ENCODE data around the gene AGAP3. TPM values are rescaled to one million over a fixed set of nuclear protein-coding genes. Genes with fewer than 3 reads are reported as not detected.

AGAP3 gene
- total and polyA plus RNA-seq, 4 donors: 45.7 to 247 (median 134) TPM

DNA sequence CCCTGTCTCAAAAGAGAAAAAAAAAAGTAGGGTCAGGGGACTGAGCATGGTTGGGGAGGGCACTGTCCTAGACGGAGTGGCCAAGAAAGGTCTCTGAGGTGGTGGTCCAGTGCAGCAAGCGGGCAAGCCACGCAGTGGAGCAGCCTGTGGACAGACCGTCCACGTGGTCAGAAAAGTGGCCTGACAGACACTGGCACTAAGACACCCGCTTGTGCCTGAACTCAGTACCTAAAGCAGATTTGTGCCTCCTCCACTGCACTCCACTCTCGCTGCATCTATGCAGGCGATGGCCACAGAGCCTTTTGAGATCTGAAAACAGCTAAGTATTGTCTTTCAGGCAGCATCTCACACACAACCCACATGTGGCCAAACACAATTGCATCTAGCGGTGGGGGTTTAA lies 92.0 kb downstream of the AGAP3 start:
- no peaks in the 10 kb centered on the region for H3K36me3 ChIP-seq (ENCODE audit: control insufficient read depth, insufficient read depth, low read length)
- DNase-seq (ENCODE audit: low read depth in 4 of 6, low spot score in 6 of 6): no peak
- H3K4me3 ChIP-seq (ENCODE audit: low read depth, low read length): no peak overlapping the region
- WGBS (ENCODE audit: insufficient coverage): 79% methylated on average over 9 of the region's 9 CpGs
- no peak overlapping the region for H3K27ac ChIP-seq (ENCODE audit: low read depth, low read length)
- peaks cover 12% of the 10 kb centered on the region for H3K4me1 ChIP-seq (ENCODE audit: control insufficient read depth, insufficient read depth, low read length)
- no peaks in the 10 kb centered on the region for H3K9me3 ChIP-seq (ENCODE audit: control insufficient read depth, insufficient read depth, low read length)
- H3K27me3 ChIP-seq (ENCODE audit: control insufficient read depth, insufficient read depth, low read length): peaks cover 13% of the 10 kb centered on the region

DNA sequence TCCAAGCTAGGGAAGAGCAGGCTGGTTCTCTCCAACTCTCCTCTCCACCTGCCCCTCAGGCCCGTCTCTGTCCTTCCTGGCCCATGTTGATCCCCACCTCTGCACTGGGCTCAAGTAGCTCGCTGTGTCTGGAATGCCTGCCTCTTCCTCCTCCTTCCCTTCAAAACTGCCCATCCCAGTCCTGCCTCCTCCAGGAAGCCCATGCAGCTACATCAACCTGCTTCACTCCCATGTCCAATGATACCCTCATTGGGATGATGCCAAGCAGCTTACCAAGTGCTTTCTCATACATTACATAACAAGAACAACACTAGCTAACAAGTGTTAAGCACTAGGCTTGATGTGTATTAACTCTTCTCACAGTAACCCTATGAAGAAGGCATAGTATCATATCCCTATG lies 92.6 kb downstream of the AGAP3 start:
- DNase-seq (ENCODE audit: low read depth in 4 of 6, low spot score in 6 of 6): no peak
- H3K27me3 ChIP-seq (ENCODE audit: control insufficient read depth, insufficient read depth, low read length): peaks cover 12% of the 10 kb centered on the region
- no peaks in the 10 kb centered on the region for H3K36me3 ChIP-seq (ENCODE audit: control insufficient read depth, insufficient read depth, low read length)
- H3K4me3 ChIP-seq (ENCODE audit: low read depth, low read length): no peak overlapping the region
- no peaks in the 10 kb centered on the region for H3K9me3 ChIP-seq (ENCODE audit: control insufficient read depth, insufficient read depth, low read length)
- H3K27ac ChIP-seq (ENCODE audit: low read depth, low read length): no peak overlapping the region
- WGBS (ENCODE audit: insufficient coverage): 52% methylated on average over 2 of the region's 2 CpGs
- H3K4me1 ChIP-seq (ENCODE audit: control insufficient read depth, insufficient read depth, low read length): peaks cover 12% of the 10 kb centered on the region

DNA sequence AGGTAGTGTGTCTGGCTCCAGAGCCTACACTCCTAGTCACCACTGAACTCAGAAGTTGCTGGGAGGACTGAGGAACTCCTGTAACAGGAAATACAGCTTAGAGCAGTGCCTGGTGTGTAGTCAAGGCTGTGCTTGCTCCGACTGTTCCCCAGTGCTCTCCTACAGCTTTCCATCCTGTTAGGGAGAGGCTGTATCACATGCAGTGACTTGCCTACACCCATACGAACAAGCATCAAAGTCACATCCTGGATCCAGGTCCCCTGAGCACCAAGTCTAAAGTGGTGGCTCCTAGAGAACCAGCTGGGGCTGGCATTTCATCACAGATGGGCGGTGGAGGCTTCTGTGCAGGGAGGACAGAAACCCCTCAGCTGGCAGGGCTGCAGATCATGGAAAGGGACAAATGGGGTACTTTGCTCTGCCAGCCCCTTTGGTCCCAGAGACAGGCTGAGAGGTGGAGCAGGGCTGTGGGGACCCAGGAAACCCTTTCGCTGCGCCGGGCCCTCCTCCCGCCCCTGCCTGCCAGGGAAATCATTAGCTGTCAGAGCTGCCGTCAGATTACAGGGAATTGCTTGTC lies 93.1 kb downstream of the AGAP3 start:
- H3K27me3 ChIP-seq (ENCODE audit: control insufficient read depth, insufficient read depth, low read length): peaks cover 8% of the 10 kb centered on the region
- WGBS (ENCODE audit: insufficient coverage): 70% methylated on average over 1 of the region's 8 CpGs

DNA sequence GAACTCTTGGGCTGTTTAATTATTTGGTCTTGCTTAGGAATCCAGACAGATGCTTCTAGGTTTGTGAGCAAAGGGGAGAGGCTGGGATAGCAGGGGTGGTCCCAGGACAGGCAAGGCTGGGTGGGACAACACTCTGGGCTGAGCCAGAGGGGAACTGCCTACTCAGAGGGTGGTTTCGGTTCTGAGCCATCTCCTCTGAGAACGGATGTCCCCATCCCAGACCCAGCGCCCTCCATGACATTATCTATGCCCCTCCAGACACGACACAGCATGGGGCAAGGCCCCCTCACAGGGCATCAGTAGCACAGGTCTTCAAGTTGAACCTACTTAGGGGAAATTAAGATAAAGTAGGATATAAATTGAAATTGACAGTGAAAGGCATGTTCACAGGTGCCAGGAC lies 93.7 kb downstream of the AGAP3 start:
- Histone ChIP-seq H3K27me3 (ENCODE audit: control insufficient read depth, insufficient read depth, low read length) (peaks cover 4% of the 10 kb centered on the region), H3K27ac (ENCODE audit: low read depth, low read length) (no peak overlapping the region), H3K9me3 (ENCODE audit: control insufficient read depth, insufficient read depth, low read length) (no peaks in the 10 kb centered on the region), H3K36me3 (ENCODE audit: control insufficient read depth, insufficient read depth, low read length) (no peaks in the 10 kb centered on the region), H3K4me1 (ENCODE audit: control insufficient read depth, insufficient read depth, low read length) (peaks cover 12% of the 10 kb centered on the region), H3K4me3 (ENCODE audit: low read depth, low read length) (no peak overlapping the region)
- no peak for DNase-seq (ENCODE audit: low read depth in 4 of 6, low spot score in 6 of 6)
- WGBS (ENCODE audit: insufficient coverage): 91% methylated on average over 4 of the region's 4 CpGs

More for the DNA sequence above, 93.1 kb downstream of the AGAP3 start:
- DNase-seq (ENCODE audit: low read depth in 4 of 6, low spot score in 6 of 6): no peak
- Histone ChIP-seq H3K9me3 (ENCODE audit: control insufficient read depth, insufficient read depth, low read length) (no peaks in the 10 kb centered on the region), H3K4me1 (ENCODE audit: control insufficient read depth, insufficient read depth, low read length) (peaks cover 12% of the 10 kb centered on the region), H3K27ac (ENCODE audit: low read depth, low read length) (no peak overlapping the region), H3K36me3 (ENCODE audit: control insufficient read depth, insufficient read depth, low read length) (no peaks in the 10 kb centered on the region), H3K4me3 (ENCODE audit: low read depth, low read length) (no peak overlapping the region)

DNA sequence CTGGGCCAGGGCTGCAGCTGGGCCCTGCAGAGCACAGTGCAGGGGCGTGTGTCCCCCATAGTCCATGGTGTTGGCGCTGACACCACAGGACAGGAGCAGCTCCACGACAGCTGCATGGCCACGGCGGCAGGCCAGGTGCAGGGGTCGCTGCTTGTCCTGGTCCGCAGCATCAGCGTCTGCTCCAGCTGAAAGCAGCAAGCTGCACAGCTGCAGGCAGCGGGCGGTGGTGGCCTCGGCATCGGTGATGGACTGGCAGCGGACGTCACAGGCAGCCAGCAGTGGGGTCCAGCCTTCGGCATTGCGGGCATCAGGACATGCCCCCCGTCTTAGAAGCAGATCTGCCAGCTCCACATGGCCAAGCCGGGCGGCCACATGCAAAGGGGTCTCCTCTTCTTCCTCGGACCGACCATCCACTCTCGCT lies 94.7 kb downstream of the AGAP3 start:
- Histone ChIP-seq H3K27ac (ENCODE audit: low read depth, low read length) (no peak overlapping the region), H3K4me1 (ENCODE audit: control insufficient read depth, insufficient read depth, low read length) (peaks cover 12% of the 10 kb centered on the region), H3K36me3 (ENCODE audit: control insufficient read depth, insufficient read depth, low read length) (no peaks in the 10 kb centered on the region), H3K4me3 (ENCODE audit: low read depth, low read length) (no peak overlapping the region), H3K9me3 (ENCODE audit: control insufficient read depth, insufficient read depth, low read length) (no peaks in the 10 kb centered on the region), H3K27me3 (ENCODE audit: control insufficient read depth, insufficient read depth, low read length) (peaks cover 2% of the 10 kb centered on the region)
- 74% methylated on average over 20 of the region's 22 CpGs for WGBS (ENCODE audit: insufficient coverage)
- no peak for DNase-seq (ENCODE audit: low read depth in 4 of 6, low spot score in 6 of 6)

DNA sequence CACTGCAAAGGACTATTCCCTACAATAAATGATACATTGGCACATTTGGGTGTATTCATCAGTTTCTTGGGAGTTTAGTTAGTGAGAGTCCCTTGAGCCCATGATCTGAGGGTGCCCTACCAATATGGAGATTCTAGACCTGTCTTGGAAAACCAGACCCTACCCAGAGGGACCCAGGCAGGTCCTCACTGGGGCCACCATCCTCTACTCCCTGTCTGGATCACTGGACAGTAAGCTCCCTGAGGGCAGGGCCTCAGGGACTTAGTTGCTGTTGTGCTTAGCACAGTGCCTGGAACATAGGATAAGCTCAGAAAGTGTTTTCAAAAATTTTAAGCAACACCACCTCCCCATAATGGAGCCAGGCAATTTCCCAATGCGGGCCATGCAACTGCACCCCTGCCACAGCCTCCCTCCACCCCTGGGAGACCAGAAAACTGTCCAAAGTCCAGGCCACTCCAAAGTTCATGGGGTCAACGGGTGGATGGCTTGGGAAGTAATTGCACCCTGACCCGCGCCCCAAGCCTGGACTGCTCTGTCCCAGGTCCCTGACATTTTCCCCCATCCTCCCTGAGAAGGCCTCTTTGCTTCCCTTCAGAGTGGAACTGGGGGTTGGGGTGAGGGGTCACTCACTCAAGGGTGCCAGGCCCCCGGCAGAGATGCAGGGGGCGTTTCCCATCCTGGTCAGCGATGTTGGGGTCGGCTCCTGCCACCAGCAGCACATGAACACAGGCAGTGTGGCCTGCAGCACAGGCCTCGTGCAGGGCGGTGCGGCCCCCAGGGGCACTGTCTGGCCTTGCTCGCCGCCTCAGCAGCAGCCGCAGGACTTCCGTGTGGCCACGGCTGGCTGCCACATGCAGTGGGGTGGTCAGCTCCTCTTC lies 99.7 kb downstream of the AGAP3 start:
- no peaks in the 10 kb centered on the region for H3K27me3 ChIP-seq (ENCODE audit: control insufficient read depth, insufficient read depth, low read length)
- WGBS (ENCODE audit: insufficient coverage): 77% methylated on average over 10 of the region's 16 CpGs
- peaks cover 3% of the 10 kb centered on the region for H3K4me1 ChIP-seq (ENCODE audit: control insufficient read depth, insufficient read depth, low read length)
- no peak overlapping the region for H3K27ac ChIP-seq (ENCODE audit: low read depth, low read length)
- no peak overlapping the region for H3K4me3 ChIP-seq (ENCODE audit: low read depth, low read length)
- DNase-seq (ENCODE audit: low read depth in 4 of 6, low spot score in 6 of 6): no peak
- H3K36me3 ChIP-seq (ENCODE audit: control insufficient read depth, insufficient read depth, low read length): no peaks in the 10 kb centered on the region
- no peaks in the 10 kb centered on the region for H3K9me3 ChIP-seq (ENCODE audit: control insufficient read depth, insufficient read depth, low read length)

DNA sequence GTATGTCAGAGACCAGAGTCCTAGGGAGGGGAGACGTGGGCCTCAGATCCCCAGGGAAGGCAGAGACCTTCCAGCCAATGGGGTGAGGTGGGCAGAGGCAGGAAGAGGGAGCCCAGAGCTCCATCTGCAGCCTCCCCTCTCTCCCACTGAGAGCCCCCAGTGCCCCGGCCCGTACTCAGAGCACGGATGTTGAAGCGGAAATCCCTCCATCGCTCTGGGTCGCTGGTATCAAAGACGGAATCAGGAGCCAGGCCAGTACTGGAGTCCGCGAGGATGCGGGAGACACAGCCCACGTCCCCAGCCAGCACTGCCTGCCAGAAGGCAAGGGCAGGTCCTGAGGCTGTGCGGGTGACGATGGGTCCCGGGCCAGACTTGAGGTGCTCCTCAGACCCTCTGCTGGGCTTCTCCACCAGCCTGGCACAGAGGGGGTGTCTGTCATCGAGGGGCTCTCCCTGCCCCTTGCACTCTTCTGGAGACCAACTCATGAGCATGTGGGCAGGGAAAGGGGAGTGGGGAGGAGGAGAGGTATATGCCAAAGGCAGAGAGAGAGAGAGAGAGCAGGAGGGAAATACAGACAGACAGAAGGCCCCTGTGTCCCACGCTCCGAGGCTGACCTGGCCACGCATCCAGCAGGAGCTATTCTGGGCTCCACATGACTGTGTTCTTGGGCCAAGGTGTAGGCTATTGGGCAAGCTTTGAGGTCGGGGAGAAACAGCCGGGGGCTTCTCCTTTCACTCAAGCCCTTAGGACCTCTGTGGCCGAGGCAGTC lies 100.5 kb downstream of the AGAP3 start, which contains the start of gene ASB10:
TSS of gene ASB10 (minus strand) at position 611 of the 769 bp plus-strand sequence. CDS start at position 491, 120 bp downstream.
- WGBS (ENCODE audit: insufficient coverage): 74% methylated on average over 21 of the region's 22 CpGs
- Histone ChIP-seq H3K27ac (ENCODE audit: low read depth, low read length) (no peak within 1 kb of the TSS), H3K27me3 (ENCODE audit: control insufficient read depth, insufficient read depth, low read length) (no peaks in the 10 kb centered on the region), H3K9me3 (ENCODE audit: control insufficient read depth, insufficient read depth, low read length) (no peaks in the 10 kb centered on the region), H3K4me3 (ENCODE audit: low read depth, low read length) (no peak within 1 kb of the TSS), H3K36me3 (ENCODE audit: control insufficient read depth, insufficient read depth, low read length) (no peaks in the 10 kb centered on the region), H3K4me1 (ENCODE audit: control insufficient read depth, insufficient read depth, low read length) (peaks cover 2% of the 10 kb centered on the region)
- DNase-seq (ENCODE audit: low read depth in 4 of 6, low spot score in 6 of 6): no peak

DNA sequence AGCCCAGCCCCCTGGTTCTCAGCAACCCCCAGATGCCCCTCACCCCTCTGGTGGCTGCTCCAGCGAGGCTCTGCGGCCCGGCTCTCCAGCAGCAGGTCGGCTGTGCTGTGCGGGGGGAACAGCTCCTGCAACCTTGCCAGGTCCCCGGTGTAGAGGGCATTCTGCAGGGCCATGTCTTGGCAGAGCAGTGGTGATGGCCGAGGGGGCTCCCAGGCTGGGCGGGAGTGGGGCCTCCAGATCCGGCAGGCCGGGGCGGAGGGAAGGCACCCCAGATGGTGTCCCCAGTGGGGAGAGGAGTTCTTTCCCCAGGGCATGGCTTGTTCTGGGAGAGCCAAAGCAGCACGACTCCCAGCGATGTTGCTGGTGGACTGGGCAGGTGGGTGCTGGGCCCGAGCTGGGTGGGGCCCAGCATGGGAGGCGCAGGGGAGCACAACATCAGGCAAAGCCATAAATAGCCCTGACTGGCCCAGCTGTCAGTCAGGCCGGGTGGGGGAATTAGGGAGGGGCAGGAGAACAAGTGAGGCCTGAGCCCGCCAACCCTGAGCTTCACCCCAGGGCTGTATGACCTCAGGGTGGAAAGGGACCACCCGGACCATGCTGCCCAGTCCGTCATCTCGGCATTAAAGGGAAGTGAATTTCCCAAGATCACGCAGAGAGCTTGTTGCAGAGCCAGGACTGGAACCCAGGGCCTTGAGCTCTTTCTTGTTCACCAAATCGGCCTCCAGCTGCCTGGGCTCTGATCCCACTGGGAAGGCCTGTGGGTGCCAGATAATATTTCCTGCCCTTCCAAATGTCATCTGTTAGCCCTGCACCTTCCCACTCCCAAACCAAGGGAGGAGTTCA lies 101.4 kb downstream of the AGAP3 start:
- WGBS (ENCODE audit: insufficient coverage): 69% methylated on average over 22 of the region's 22 CpGs
- no peak overlapping the region for H3K4me3 ChIP-seq (ENCODE audit: low read depth, low read length)

DNA sequence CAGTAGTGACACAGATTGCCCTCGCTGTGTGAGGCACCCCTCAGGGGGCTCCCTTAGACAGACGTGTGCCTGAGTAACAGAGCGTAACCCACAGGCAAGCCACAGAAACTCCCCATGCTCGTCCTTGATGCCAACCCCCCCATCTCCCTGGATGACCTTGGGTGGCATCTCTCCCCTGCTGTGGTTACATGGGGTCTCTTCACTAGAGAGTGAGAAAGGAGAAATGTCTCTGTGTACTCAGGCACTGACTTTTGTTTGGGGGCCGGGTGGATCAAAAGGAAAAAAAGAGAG lies 101.9 kb downstream of the AGAP3 start:
- H3K4me1 ChIP-seq (ENCODE audit: control insufficient read depth, insufficient read depth, low read length): peaks cover 2% of the 10 kb centered on the region
- no peaks in the 10 kb centered on the region for H3K27me3 ChIP-seq (ENCODE audit: control insufficient read depth, insufficient read depth, low read length)
- no peaks in the 10 kb centered on the region for H3K9me3 ChIP-seq (ENCODE audit: control insufficient read depth, insufficient read depth, low read length)
- DNase-seq (ENCODE audit: low read depth in 4 of 6, low spot score in 6 of 6): no peak
- H3K4me3 ChIP-seq (ENCODE audit: low read depth, low read length): no peak overlapping the region
- no peaks in the 10 kb centered on the region for H3K36me3 ChIP-seq (ENCODE audit: control insufficient read depth, insufficient read depth, low read length)
- H3K27ac ChIP-seq (ENCODE audit: low read depth, low read length): no peak overlapping the region
- WGBS (ENCODE audit: insufficient coverage): 38% methylated on average over 2 of the region's 5 CpGs

More for the DNA sequence above, 101.4 kb downstream of the AGAP3 start:
- Histone ChIP-seq H3K4me1 (ENCODE audit: control insufficient read depth, insufficient read depth, low read length) (peaks cover 2% of the 10 kb centered on the region), H3K9me3 (ENCODE audit: control insufficient read depth, insufficient read depth, low read length) (no peaks in the 10 kb centered on the region), H3K36me3 (ENCODE audit: control insufficient read depth, insufficient read depth, low read length) (no peaks in the 10 kb centered on the region), H3K27me3 (ENCODE audit: control insufficient read depth, insufficient read depth, low read length) (no peaks in the 10 kb centered on the region), H3K27ac (ENCODE audit: low read depth, low read length) (no peak overlapping the region)
- DNase-seq (ENCODE audit: low read depth in 4 of 6, low spot score in 6 of 6): no peak

All from spinal cord (tissue), 10 donors.